Inflammatory macrophage treated with lipopolysaccharide for 1 hour (primary cell): Measurements from ENCODE around the gene ERF.

Experiments
- DNase-seq, 2 donors: peaks; one replicate each; pipeline ENCODE4 v3.0.0-alpha.2; 2020 to 2022

ERF gene

GRCh38 chr19:42254850-42255765 lies at the start of gene ERF:
TSS of gene ERF (minus strand) at chr19:42255128. CDS start at chr19:42254999, 129 bp downstream.
- peak; percentile 84 to 97 for DNase-seq

- DNase-seq = no peak
Measured at GRCh38 chr19:42303876-42304275, 48.9 kb upstream of the ERF start.

DNA sequence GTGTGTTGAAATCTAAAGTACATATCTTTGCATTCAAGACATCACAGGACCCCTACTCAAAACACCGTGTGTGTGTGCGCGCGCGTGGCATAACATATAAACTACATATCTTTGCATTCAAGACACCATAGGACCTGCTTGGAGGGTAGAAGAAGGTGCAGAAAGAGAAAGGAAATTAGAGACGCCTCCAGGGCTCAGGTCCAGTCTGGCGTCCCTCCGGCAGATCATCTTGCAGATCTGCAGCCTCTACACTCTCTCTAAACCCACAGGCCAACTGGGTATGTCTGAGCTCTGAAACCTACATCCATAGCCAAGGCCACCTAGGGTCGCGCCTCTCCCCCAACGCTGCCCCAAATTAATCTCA lies 48.2 kb upstream of the ERF start:
- DNase-seq = no peak

DNA sequence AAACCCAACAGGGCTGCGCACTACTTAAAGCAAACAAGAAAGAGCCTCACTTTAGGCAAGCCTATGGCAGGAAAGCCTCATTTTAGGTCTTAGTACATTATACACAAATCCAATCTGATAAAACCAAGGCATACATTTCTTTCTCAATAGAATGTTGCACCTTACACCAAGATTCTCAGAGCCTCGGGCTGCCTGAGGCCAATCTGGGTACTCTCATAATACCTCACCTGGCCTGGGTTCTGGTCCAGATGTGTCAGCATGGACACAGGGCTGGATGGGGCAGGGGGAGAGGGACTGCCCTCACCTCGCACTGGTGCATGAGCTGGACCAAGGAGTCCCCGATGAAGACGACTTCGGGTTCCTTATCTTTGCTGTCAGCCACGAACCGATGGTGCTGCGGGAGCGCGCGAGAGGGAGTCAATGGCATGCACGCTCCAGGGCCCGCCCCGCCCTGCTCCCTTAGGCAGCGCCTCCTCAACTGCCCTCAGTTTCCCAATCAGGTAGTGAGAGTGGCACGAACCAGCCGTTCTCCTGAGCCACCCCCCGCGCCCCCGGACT lies 46.8 kb upstream of the ERF start, which contains the start of gene PRR19:
Gene PRR19, plus strand, starts transcription at position 487 of the 558 bp plus-strand sequence. CDS start 7,453 bp downstream, outside the sequence.
- no peak for DNase-seq

DNA sequence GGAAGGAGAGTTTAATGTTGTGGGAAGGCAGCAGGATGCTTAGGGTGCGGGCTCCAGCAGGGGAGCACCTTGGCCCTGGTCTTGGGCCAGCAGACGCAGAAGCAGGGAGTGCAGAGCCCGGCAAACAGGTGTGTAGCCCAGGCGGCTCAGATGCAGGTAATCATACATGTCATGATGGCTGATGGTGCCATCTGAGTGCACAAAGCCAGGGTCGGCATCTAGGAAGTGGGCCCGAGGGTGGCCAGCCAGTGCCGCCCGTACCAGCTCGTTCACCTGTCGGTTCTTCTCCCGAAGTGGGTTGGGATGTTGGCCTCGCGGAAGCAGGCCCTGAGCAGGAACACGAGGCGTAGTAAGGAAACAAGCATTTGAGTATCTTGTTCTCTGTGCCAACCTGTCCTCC lies 42.1 kb upstream of the ERF start:
- no peak for DNase-seq

GRCh38 chr19:42295831-42296525 lies 41.0 kb upstream of the ERF start:
- DNase-seq = peak in 1 of 2 donors; percentile 90

DNA sequence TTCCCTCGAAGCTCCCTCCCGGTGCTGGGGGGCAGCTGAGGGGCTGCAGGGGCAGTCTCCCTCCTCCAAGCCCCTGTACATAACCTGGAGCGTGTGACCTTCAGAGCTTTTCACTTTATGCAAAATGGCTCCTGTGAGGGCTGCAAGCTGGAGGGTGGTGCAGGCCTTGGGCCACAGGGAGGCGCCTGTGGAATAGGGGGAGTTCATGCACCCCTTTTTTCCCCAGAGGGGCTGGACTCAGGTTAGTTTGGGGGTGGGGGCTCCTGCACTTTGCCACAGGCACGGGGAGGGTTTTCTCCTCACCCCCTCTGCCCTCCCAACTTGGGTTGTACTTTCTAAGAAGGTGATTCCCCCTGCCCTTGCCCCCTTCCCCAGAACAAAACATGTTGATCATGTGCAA lies 40.4 kb upstream of the ERF start:
- no peak for DNase-seq

- DNase-seq = no peak
Measured at GRCh38 chr19:42294471-42295137, 39.7 kb upstream of the ERF start.

GRCh38 chr19:42293948-42294347 lies 39.0 kb upstream of the ERF start:
- DNase-seq = no peak

GRCh38 chr19:42293540-42293939 lies 38.6 kb upstream of the ERF start:
- DNase-seq = no peak

- no peak for DNase-seq
Measured at GRCh38 chr19:42292963-42293362, 38.0 kb upstream of the ERF start.

DNA sequence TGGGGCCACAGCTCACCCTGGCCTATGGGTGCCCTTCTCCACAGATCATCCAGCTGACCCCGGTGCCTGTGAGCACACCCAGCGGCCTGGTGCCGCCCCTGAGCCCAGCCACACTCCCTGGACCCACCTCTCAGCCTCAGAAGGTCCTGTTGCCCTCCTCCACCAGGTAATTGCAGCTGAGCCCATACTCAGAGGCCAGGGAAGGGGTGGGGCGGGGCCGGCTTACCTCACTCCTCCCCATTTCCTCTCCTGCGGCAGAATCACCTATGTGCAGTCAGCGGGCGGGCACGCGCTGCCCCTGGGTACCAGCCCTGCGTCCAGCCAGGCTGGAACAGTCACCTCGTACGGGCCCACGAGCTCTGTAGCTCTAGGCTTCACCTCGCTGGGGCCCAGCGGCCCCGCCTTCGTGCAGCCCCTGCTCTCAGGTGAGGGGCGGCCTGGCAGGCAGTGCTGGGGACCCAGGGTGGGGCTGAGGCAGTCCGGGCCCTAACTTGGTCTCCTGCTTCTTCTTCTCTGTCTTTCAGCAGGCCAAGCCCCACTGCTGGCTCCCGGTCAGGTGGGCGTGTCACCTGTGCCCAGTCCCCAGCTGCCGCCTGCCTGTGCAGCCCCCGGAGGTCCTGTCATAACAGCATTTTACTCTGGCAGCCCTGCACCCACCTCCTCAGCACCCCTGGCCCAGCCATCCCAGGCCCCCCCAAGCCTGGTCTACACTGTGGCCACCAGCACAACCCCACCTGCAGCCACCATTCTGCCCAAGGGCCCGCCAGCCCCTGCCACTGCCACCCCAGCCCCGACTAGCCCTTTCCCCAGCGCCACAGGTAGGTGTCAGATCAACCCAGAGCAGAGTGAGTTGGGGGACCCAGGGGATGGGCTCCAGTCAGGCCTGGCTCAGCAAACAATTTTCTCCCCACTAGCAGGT lies 37.4 kb upstream of the ERF start:
- DNase-seq = no peak

DNA sequence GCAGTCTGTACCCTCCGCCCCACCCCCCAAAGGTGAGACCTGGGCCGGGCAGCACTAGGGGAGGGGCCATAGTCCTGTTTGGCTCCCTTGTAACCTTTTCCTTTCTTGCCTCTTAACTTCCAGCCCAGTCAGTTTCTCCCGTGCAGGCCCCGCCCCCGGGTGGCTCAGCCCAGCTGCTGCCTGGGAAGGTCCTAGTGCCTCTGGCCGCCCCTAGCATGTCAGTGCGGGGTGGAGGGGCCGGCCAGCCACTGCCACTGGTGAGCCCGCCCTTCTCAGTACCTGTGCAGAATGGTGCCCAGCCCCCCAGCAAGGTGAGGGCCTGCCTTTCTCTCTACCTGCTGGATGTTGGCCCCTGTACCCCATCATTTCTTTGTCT lies 36.5 kb upstream of the ERF start:
- DNase-seq = no peak

DNA sequence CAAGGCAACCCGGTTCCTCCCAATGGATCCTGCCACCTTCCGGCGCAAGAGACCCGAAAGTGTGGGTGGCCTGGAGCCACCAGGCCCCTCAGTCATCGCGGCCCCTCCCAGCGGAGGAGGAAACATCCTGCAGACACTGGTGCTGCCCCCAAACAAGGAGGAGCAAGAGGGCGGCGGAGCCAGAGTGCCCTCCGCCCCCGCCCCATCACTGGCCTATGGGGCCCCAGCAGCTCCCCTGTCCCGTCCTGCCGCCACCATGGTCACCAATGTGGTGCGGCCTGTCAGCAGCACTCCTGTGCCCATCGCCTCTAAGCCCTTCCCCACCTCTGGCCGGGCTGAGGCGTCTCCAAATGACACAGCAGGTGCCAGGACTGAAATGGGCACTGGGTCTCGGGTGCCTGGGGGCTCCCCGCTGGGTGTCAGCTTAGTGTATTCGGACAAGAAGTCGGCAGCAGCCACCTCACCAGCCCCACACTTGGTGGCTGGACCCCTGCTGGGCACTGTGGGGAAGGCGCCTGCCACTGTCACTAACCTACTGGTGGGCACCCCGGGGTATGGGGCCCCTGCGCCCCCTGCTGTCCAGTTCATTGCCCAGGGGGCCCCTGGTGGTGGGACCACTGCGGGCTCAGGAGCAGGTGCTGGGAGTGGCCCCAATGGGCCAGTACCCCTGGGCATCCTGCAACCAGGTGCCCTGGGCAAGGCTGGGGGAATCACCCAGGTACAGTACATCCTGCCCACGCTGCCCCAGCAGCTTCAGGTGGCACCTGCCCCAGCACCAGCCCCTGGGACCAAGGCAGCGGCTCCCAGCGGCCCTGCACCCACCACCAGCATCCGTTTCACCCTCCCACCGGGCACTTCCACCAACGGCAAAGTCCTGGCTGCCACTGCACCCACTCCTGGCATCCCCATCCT lies 35.9 kb upstream of the ERF start:
- peak in 1 of 2 donors; percentile 35 for DNase-seq

GRCh38 chr19:42290136-42290522 lies 35.2 kb upstream of the ERF start:
- no peak for DNase-seq

- no peak for DNase-seq
Measured at GRCh38 chr19:42289556-42290041, 34.7 kb upstream of the ERF start.

GRCh38 chr19:42288881-42289555 lies 34.1 kb upstream of the ERF start:
- no peak for DNase-seq

- no peak for DNase-seq
Measured at GRCh38 chr19:42288387-42288786, 33.5 kb upstream of the ERF start.

- no peak for DNase-seq
Measured at GRCh38 chr19:42287827-42288107, 32.8 kb upstream of the ERF start.

DNA sequence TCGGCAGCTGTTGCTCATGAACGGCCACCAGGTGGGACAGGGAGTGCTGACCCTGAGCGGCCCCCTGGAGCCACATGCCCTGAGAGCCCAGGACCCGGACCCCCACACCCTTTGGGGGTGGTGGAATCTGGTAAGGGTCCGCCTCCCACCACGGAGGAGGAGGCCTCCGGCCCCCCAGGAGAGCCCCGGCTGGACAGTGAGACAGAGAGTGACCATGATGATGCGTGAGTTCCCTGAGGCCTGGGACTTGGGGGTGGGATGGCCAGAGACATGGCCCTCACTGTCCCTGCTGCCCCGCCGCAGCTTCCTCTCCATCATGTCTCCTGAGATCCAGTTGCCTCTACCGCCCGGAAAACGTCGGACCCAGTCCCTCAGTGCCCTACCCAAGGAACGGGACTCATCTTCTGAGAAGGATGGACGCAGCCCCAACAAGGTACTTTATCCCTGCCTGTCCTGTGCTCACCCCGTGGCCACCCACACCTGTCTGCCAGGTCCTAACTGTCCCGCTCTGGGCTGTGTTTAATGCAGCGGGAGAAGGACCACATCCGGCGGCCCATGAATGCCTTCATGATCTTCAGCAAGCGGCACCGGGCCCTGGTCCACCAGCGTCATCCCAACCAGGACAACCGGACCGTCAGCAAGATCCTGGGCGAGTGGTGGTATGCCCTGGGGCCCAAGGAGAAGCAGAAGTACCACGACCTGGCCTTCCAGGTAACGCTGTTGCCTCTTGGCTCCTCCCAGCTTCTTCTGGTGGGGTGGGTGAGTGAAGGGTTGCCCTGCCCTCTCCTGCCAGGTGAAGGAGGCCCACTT lies 32.3 kb upstream of the ERF start:
- no peak for DNase-seq
